NCI-H82 (cell line): Measurements from ENCODE around the gene BFSP1.

Experiments used
- DNase-seq: peaks from one replicate; lab custom pipeline; 2025; lab: John Stamatoyannopoulos, UW

BFSP1 gene

GRCh38 chr20:17497821-17498580, 33.2 kb downstream of the BFSP1 start:
- DNase-seq = no peak

- DNase-seq = no peak
Observed at GRCh38 chr20:17495826-17496225, 35.4 kb downstream of the BFSP1 start.

GRCh38 chr20:17494201-17494600, 37.0 kb downstream of the BFSP1 start:
- DNase-seq = no peak

GRCh38 chr20:17493173-17493572, 38.0 kb downstream of the BFSP1 start:
- no peak for DNase-seq

- no peak for DNase-seq
Observed at GRCh38 chr20:17491488-17491887, 39.7 kb downstream of the BFSP1 start.

- DNase-seq = no peak
Observed at GRCh38 chr20:17491041-17491440, 40.1 kb downstream of the BFSP1 start.

- DNase-seq = no peak
Observed at GRCh38 chr20:17490501-17490900, 40.7 kb downstream of the BFSP1 start.

GRCh38 chr20:17488916-17489600, 42.1 kb downstream of the BFSP1 start:
- no peak for DNase-seq

GRCh38 chr20:17485017-17485416, 46.2 kb downstream of the BFSP1 start:
- DNase-seq = no peak

- DNase-seq = no peak
Observed at GRCh38 chr20:17482536-17482935, 48.6 kb downstream of the BFSP1 start.

DNA sequence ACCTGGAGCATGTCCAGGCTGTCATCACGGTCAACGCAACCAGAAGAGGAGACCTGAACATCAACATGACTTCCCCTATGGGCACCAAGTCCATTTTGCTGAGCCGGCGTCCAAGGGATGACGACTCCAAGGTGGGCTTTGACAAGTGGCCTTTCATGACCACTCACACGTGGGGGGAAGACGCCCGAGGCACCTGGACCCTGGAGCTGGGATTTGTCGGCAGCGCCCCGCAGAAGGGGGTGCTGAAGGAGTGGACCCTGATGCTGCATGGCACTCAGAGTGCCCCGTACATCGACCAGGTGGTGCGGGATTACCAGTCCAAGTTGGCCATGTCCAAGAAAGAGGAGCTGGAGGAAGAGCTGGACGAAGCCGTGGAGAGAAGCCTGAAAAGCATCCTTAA, 49.5 kb downstream of the BFSP1 start:
- DNase-seq = no peak

DNA sequence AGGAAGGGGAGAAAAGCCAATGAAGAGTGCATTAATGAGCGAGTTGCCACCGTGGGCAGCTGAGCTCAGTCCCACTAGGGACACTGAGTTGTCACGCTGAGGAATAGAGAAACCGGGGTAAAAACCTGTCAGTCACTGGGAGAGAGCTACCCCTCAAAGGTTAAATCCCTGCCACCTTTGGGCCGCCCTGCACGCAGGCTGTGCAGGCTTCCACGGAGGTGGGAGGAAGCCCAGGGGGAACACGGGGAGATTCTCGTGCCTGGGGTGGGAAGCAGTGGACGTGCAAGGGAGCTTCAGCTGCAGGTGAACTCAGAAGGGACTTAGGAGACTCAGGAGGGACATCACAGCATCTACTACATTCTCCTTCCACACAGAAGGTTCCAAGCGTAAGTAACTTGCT, 50.5 kb downstream of the BFSP1 start:
- DNase-seq = no peak

DNA sequence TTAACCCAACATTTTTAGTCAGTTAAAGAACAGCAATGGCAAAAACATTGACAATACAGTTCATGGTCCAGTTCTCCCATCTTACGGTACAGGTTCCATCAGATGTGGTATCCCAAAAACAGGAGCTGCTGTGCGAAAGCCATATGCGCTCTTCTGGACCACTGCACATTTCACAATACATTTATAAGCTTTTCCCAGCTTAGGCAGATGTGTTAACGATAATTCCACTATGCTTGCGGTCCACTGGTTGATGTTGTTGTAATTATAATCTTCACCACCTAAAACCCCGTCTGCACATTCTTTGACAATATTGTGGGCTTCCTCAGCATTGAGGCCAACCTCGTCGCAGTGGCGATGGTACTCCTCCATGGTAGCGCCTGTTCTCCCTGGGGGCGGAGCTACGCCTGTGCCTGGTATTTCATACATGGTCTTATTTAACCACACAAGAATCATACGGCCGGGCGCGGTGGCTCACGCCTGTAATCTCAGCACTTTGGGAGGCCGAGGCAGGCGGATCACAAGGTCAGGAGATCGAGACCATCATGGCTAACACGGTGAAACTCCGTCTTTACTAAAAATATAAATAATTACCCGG, 52.0 kb downstream of the BFSP1 start:
- peak; percentile 41 for DNase-seq

GRCh38 chr20:17473659-17474058, 57.5 kb downstream of the BFSP1 start:
- DNase-seq = no peak

DNA sequence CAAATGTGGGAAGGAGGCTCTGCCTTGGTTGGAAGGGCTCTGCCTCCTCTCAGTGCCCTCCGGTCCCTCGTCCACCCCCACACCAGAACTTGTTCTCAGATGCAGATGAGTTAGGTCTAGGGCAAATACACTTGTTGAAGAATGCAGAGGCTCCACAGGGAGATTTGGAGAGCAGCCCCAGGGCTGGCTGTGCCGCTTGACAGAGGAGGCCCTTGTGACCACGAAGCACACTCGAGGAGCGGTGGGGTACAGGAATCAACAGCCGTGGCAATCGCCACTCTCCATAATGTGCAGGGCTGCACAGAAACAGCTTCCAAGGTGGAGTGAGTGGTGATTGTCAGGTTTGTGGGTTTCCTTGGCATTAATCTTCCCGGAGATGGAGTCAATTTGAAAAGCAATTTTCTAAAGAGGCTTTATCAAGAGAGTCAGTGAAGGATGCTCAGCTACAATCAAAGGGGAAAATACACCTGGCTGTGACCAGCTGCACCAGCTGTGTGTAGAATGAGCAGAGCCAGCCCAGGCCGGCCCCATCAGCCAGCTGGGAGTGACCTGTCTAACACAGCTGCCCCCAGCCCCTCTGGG, 59.5 kb downstream of the BFSP1 start:
- no peak for DNase-seq

GRCh38 chr20:17470973-17471372, 60.2 kb downstream of the BFSP1 start:
- DNase-seq = no peak

- DNase-seq = no peak
Observed at GRCh38 chr20:17470521-17470920, 60.7 kb downstream of the BFSP1 start.

GRCh38 chr20:17469246-17470030, 61.7 kb downstream of the BFSP1 start:
- no peak for DNase-seq

DNA sequence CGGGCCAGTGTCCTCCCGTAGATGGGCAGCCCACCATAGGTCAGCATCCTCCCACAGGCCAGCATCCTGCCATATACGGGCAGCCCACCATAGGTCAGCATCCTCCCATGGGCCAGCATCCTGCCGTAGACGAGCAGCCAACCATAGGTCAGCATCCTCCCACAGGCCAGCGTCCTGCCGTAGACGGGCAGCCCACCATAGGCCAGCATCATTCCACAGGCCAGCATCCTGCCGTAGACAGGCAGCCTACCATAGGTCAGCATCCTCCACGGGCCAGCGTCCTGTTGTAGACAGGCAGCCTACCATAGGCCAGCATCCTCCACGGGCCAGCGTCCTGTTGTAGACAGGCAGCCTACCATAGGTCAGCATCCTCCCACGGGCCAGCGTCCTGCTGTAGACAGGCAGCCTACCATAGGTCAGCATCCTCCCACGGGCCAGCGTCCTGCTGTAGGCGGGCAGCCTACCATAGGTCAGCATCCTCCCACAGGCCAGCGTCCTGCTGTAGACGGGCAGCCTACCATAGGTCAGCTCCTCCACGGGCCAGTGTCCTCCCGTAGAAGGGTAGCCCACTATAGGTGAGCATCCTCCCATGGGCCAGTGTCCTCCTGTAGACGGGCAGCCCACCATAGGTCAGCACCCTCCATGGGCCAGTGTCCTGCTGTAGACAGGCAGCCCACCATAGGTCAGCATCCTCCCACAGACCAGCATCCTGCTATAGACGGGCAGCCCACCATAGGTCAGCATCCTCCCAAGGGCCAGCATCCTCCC, 62.9 kb downstream of the BFSP1 start:
- DNase-seq = no peak

DNA sequence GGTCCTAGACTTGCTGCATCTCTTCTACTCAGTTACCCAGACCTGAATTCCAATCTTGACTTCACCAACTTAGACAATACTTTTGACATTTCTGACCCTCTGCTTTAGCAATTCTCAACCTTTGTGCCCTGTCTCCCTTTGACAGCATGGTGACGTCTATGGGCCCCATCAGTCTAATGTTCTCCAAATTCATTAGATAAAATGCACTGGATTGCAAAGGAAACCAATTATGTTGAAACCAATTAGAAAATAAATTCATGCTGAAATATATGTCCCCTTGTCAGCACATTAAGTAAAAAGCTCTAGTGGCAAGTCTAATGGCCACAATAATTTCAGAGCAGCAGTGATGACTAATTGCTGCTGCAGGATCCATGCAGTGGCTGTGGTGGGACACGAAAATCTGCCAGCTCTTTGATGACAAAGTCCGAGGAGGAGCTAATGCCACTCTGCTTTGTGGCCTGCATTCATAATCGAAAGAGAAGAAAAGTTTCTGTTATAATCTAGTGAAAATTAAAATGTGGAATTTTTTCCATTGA, 64.0 kb downstream of the BFSP1 start:
- no peak for DNase-seq

GRCh38 chr20:17466641-17467040, 64.5 kb downstream of the BFSP1 start:
- DNase-seq = no peak
